SU-DHL-6 (cell line): ENCODE results near the gene PEX10.

Experiments used
- H2AFZ ChIP-seq: fragments of 200-600 bp; sonication (generic); 2 replicates; pipeline ENCODE4 v1.6.1; 2014; ENCODE audit warnings: low read depth, mild to moderate bottlenecking, moderate library complexity, mixed read lengths, antibody characterized with exemption, low read length; ENCODE audit not compliant: severe bottlenecking
- H3F3A ChIP-seq: fragments of 200-600 bp; shearing (Covaris generic); 2 replicates; pipeline ENCODE4 v1.6.0; 2016; ENCODE audit warnings: antibody characterized with exemption, mild to moderate bottlenecking; ENCODE audit not compliant: insufficient read depth
- H3K27ac ChIP-seq: fragments of 200-600 bp; sonication (generic); 2 replicates; pipeline ENCODE4 v1.5.1; 2016; ENCODE audit warnings: low read depth, mild to moderate bottlenecking, low read length, moderate library complexity, mixed read lengths
- H3K27me3 ChIP-seq: fragments of 200-600 bp; sonication (generic), shearing (Covaris generic); 2 replicates; pipeline ENCODE4 v1.6.0; 2014; ENCODE audit warnings: mild to moderate bottlenecking, low read length
- H3K36me3 ChIP-seq: fragments of 200-600 bp; sonication (generic); 2 replicates; pipeline ENCODE4 v1.6.1; 2014; ENCODE audit warnings: mild to moderate bottlenecking, low read length, mixed read lengths
- H3K4me2 ChIP-seq: fragments of 300-600, 200-600 bp; shearing (Covaris generic), sonication (generic); 2 replicates; pipeline ENCODE4 v1.6.0; 2014; ENCODE audit warnings: low read length, low read depth, mild to moderate bottlenecking; ENCODE audit not compliant: poor library complexity, severe bottlenecking
- H3K4me3 ChIP-seq: fragments of 200-600 bp; sonication (generic); 2 replicates; pipeline ENCODE4 v1.5.1; 2014; ENCODE audit warnings: antibody characterized with exemption, low read length, mild to moderate bottlenecking, mixed read lengths; ENCODE audit not compliant: insufficient read depth, poor library complexity, severe bottlenecking
- H3K79me2 ChIP-seq: fragments of 200-600 bp; sonication (generic); 2 replicates; pipeline ENCODE4 v1.6.1; 2014; ENCODE audit warnings: mild to moderate bottlenecking, low read length, moderate library complexity; ENCODE audit not compliant: insufficient read depth
- H3K9ac ChIP-seq: fragments of 200-600 bp; sonication (generic); 2 replicates; pipeline ENCODE4 v1.7.0; 2014; ENCODE audit warnings: mild to moderate bottlenecking, low read length
- H3K9me2 ChIP-seq: fragments of 200-600 bp; sonication (generic); replicated peaks from 2 replicates; pipeline ENCODE4 v1.6.1; 2014; ENCODE audit warnings: low read length; ENCODE audit not compliant: insufficient read depth
- H3K9me3 ChIP-seq: fragments of 200-600 bp; sonication (generic); 2 replicates; pipeline ENCODE4 v1.6.1; 2014; ENCODE audit warnings: low read length, mixed read lengths; ENCODE audit not compliant: insufficient read depth
- H4K20me1 ChIP-seq: fragments of 200-600 bp; sonication (generic); 2 replicates; pipeline ENCODE4 v1.6.1; 2014; ENCODE audit warnings: low read depth, mild to moderate bottlenecking, antibody characterized with exemption, low read length, moderate library complexity, mixed read lengths
- CTCF ChIP-seq: fragments of 200-600 bp; sonication (generic); IDR thresholded peaks from one replicate; pipeline ENCODE4 v1.5.1; 2017; ENCODE audit warnings: antibody characterized with exemption, mild to moderate bottlenecking, low read length, moderate library complexity; ENCODE audit not compliant: insufficient read depth, poor library complexity, severe bottlenecking
- EZH2phosphoT487 ChIP-seq: fragments of 200-600 bp; sonication (generic), shearing (Covaris generic); conservative IDR thresholded peaks from 2 replicates; pipeline ENCODE4 v1.6.1; 2018; ENCODE audit warnings: mild to moderate bottlenecking, antibody characterized with exemption, low read length, moderate library complexity, mixed read lengths

Gene PEX10

DNA sequence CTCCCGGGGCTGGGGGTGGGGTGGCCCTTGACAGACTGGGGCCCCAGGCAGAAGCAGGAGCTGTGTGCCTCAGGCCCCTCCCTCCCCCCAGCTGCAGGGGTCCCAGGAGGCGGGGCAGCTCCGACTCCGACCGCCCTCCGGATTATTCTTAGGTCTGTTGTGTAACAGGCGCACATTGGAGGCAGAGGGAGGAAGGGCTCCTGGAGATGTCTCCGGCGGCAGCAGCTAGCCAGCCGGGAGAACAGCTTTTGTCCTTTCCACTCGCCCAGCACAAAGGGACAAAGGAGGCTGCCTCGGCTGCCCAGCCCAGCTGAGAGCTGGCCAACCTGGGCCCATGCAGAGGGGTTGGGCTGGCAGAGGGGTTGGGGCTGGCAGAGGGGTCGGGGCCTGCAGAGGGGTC lies 34.0 kb upstream of the PEX10 start:
- Histone ChIP-seq H3K9me2 (no peaks in the 10 kb centered on the region), H3K4me2 (no peak overlapping the region), H3K27me3 (no peaks in the 10 kb centered on the region), H3F3A (no peaks in the 10 kb centered on the region), H3K27ac (no peak overlapping the region), H3K4me3 (no peak overlapping the region), H3K79me2 (no peaks in the 10 kb centered on the region), H3K36me3 (no peaks in the 10 kb centered on the region), H2AFZ (no peak overlapping the region), H4K20me1 (no peaks in the 10 kb centered on the region), H3K9ac (no peak overlapping the region), H3K9me3 (no peaks in the 10 kb centered on the region)
- no peak for TF ChIP-seq CTCF
- no peak for TF ChIP-seq EZH2phosphoT487

DNA sequence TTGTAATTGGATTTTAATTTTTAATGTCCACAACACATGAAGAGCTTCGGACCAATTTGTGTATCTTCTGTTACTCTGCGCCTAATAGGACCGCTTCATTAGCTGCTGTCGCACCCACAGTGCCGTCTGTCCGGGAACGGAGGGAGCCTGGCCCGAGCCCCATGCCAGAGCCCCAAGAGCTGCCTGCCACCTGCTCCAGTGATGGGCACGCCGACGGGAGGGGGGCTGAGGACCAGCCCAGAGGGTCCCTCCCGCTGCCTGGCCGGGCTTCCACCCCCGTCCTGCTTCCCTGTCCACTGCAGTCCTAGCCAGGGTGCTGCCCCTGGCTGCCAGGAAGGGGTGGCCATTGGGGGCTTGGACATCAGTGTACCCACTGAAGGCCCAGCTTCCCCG lies 33.5 kb upstream of the PEX10 start:
- no peak overlapping the region for H3K27ac ChIP-seq
- H2AFZ ChIP-seq = no peak overlapping the region
- H3F3A ChIP-seq = no peaks in the 10 kb centered on the region
- H3K9me2 ChIP-seq = no peaks in the 10 kb centered on the region
- H3K9ac ChIP-seq = no peak overlapping the region
- H3K36me3 ChIP-seq = no peaks in the 10 kb centered on the region
- H3K9me3 ChIP-seq = no peaks in the 10 kb centered on the region
- no peak overlapping the region for H3K4me3 ChIP-seq
- no peak overlapping the region for H3K4me2 ChIP-seq
- TF ChIP-seq CTCF = no peak
- no peak for TF ChIP-seq EZH2phosphoT487
- H3K79me2 ChIP-seq = no peaks in the 10 kb centered on the region
- H4K20me1 ChIP-seq = no peaks in the 10 kb centered on the region
- H3K27me3 ChIP-seq = no peaks in the 10 kb centered on the region

GRCh38 chr1:2445162-2445822 lies 32.9 kb upstream of the PEX10 start:
- no peaks in the 10 kb centered on the region for H3K9me2 ChIP-seq
- H3K27ac ChIP-seq = no peak overlapping the region
- no peaks in the 10 kb centered on the region for H3F3A ChIP-seq
- no peak overlapping the region for H3K4me3 ChIP-seq
- H2AFZ ChIP-seq = no peak overlapping the region
- H3K9me3 ChIP-seq = no peaks in the 10 kb centered on the region
- no peaks in the 10 kb centered on the region for H3K36me3 ChIP-seq
- no peaks in the 10 kb centered on the region for H3K27me3 ChIP-seq
- H4K20me1 ChIP-seq = no peaks in the 10 kb centered on the region
- TF ChIP-seq CTCF (no peak), EZH2phosphoT487 (no peak)
- H3K79me2 ChIP-seq = no peaks in the 10 kb centered on the region
- no peak overlapping the region for H3K4me2 ChIP-seq
- H3K9ac ChIP-seq = no peak overlapping the region
